HepG2 (cell line): Measurements from ENCODE around the gene KISS1R. TPM values are rescaled to one million over a fixed set of nuclear protein-coding genes. Genes with fewer than 3 reads are reported as not detected.

Source experiments
- EP300 ChIP-seq, 3 experiments: sonication (generic) in 1 of 3; formaldehyde crosslinking in 1 of 3; IDR thresholded peaks; 2 replicates each; pipeline versions ENCODE4 v1.5.1 to v1.6.1; 2011 to 2020; ENCODE audit warnings: low read depth in 2 of 3, low read length in 2 of 3, borderline replicate concordance in 1 of 3, improper control_type of control experiment in 1 of 3, mild to moderate bottlenecking in 1 of 3, missing genetic modification reagents in 1 of 3, moderate library complexity in 1 of 3
- ESRRA ChIP-seq: sonication (generic); formaldehyde crosslinking; IDR thresholded peaks from 2 replicates; pipeline ENCODE4 v1.5.1; 2020; ENCODE audit warnings: mild to moderate bottlenecking, low read depth, missing genetic modification reagents
- HCFC1 ChIP-seq: fragments of 150-350 bp; IDR thresholded peaks from 2 replicates; pipeline ENCODE4 v1.6.1; 2014; ENCODE audit warnings: low read depth, low read length
- HMG20A ChIP-seq: IDR thresholded peaks from 2 replicates; pipeline ENCODE4 v1.6.1; 2016; ENCODE audit warnings: borderline replicate concordance
- HNRNPK ChIP-seq: fragments of 200-400 bp; formaldehyde crosslinking; IDR thresholded peaks from 2 replicates; pipeline ENCODE4 v1.6.1; 2018; ENCODE audit warnings: low read length, low read depth, moderate library complexity, mild to moderate bottlenecking; ENCODE audit not compliant: poor library complexity, severe bottlenecking
- ISL2 ChIP-seq: sonication (generic); formaldehyde crosslinking; IDR thresholded peaks from 2 replicates; pipeline ENCODE4 v1.5.0; 2020; ENCODE audit warnings: missing genetic modification reagents
- PPARG ChIP-seq: conservative IDR thresholded peaks from 2 replicates; pipeline ENCODE4 v1.6.1; 2016; ENCODE audit warnings: missing biosample characterization, missing genetic modification reagents
- RARA ChIP-seq: IDR thresholded peaks from 2 replicates; pipeline ENCODE4 v1.6.1; 2016; ENCODE audit warnings: missing genetic modification reagents, missing compliant biosample characterization
- SRY ChIP-seq: sonication (generic); formaldehyde crosslinking; IDR thresholded peaks from 2 replicates; pipeline ENCODE4 v1.8.0; 2022; ENCODE audit warnings: mild to moderate bottlenecking, missing genetic modification reagents
- ZFAT ChIP-seq: sonication (generic); formaldehyde crosslinking; conservative IDR thresholded peaks from 2 replicates; pipeline ENCODE4 v1.8.1; 2023; ENCODE audit warnings: missing genetic modification reagents, inconsistent platforms
- ZNF10 ChIP-seq: sonication (generic); formaldehyde crosslinking; IDR thresholded peaks from 2 replicates; pipeline ENCODE4 v1.4.0; 2020; ENCODE audit warnings: mild to moderate bottlenecking, low read depth, missing genetic modification reagents, borderline replicate concordance
- ZNF232 ChIP-seq: sonication (generic); formaldehyde crosslinking; IDR thresholded peaks from 2 replicates; pipeline ENCODE4 v1.4.0; 2020; ENCODE audit warnings: missing genetic modification reagents, borderline replicate concordance
- ZNF33A ChIP-seq: sonication (generic); formaldehyde crosslinking; IDR thresholded peaks from 2 replicates; pipeline ENCODE4 v1.5.1; 2020; ENCODE audit warnings: missing genetic modification reagents, mild to moderate bottlenecking, moderate library complexity, borderline replicate concordance
- ZNF678 ChIP-seq: sonication (generic); formaldehyde crosslinking; IDR thresholded peaks from 2 replicates; pipeline ENCODE4 v1.4.0; 2020; ENCODE audit warnings: mild to moderate bottlenecking, missing genetic modification reagents
- ZNF841 ChIP-seq: sonication (generic); formaldehyde crosslinking; IDR thresholded peaks from 2 replicates; pipeline ENCODE4 v1.8.1; 2023; ENCODE audit warnings: missing genetic modification reagents, borderline replicate concordance
- ZZZ3 ChIP-seq: sonication (generic); formaldehyde crosslinking; IDR thresholded peaks from 2 replicates; pipeline ENCODE4 v1.4.0; 2020; ENCODE audit warnings: missing genetic modification reagents, mild to moderate bottlenecking, borderline replicate concordance
- polyA plus RNA-seq, 8 experiments: library from polyadenylated mRNA; depleted of rRNA in 3 of 8; stranded (reverse) in 7 of 8; unstranded in 1 of 8; fragments of >200 nt; fragmentation: Illumina TruSeq in 4 of 8; extraction: Trizol in 4 of 8; gene quantifications; 2 replicates each; pipeline versions ENCODE4 v1.2.1 to v1.2.3, GENCODE V29; 2011 to 2016; ENCODE audit warnings: low read depth in 4 of 8, missing spikeins in 1 of 8, mixed read lengths in 1 of 8; ENCODE audit not compliant: insufficient read depth in 1 of 8
- total RNA-seq, 5 experiments: library from RNA; depleted of rRNA; stranded (reverse); fragments of >200 nt; fragmentation: Illumina TruSeq; extraction: Trizol; gene quantifications; 2 replicates each; pipeline ENCODE4 v1.2.3, GENCODE V29; 2016; ENCODE audit warnings: low read depth in 1 of 5
- TF ChIP-seq, protein P1 (sequence below): sonication (generic); formaldehyde crosslinking; IDR thresholded peaks from 2 replicates; pipeline ENCODE4 v1.5.1; 2020; ENCODE audit warnings: missing genetic modification reagents, mild to moderate bottlenecking, borderline replicate concordance
- TF ChIP-seq, protein P2 (sequence below): IDR thresholded peaks from 2 replicates; pipeline ENCODE4 v1.6.1; 2016; ENCODE audit warnings: low read depth
- TF ChIP-seq, protein P3 (sequence below): sonication (generic); formaldehyde crosslinking; IDR thresholded peaks from 2 replicates; pipeline ENCODE4 v1.4.0; 2020; ENCODE audit warnings: missing genetic modification reagents
- TF ChIP-seq, protein P4 (sequence below): IDR thresholded peaks from 2 replicates; pipeline ENCODE4 v1.6.1; 2012; ENCODE audit warnings: inconsistent platforms

KISS1R gene
- total and polyA plus RNA-seq, 2 of the 13 experiments (the other 11 are each of a cell fraction or from before 2014, with no cell fraction given): 1.1 to 10.2 TPM

DNA sequence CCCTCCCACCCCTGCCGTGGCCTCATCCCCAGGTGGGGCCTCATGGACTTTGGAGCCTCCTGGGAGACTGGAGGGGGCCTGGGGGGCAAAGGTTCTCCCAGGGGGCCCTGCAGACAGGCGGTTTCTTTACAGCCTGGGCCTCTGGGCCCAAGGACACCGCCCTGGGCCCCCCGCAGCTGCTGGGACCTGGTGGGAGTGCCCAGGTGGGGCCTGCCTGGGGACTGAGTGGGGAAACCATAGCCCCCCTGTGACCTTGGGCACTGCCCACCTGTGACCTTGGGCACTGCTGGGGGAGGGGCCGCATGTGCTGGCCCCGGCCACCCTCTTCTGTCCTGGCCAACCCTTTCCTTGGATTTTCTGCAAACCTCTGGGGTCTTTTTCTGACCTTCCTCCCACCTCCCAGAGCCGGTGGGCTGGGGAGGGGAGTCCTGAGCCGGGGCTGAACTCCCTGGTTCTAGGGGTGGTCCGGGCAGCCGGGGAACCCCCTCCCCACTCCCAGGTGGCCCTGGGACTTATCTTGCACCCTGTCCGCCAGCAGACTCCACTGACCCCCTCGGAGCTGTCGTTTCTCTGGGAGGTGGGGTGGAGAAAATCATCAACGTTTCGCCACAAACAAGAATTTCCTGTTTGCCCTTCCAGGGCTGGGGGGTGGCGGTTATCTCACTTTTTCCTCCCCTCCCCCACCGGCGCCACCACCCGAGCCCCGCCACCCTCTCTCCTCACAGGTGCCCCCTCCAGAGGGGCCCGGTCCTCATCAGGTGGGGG, 35.7 kb downstream of the KISS1R start (continued):
- TF ChIP-seq, protein P1, sequence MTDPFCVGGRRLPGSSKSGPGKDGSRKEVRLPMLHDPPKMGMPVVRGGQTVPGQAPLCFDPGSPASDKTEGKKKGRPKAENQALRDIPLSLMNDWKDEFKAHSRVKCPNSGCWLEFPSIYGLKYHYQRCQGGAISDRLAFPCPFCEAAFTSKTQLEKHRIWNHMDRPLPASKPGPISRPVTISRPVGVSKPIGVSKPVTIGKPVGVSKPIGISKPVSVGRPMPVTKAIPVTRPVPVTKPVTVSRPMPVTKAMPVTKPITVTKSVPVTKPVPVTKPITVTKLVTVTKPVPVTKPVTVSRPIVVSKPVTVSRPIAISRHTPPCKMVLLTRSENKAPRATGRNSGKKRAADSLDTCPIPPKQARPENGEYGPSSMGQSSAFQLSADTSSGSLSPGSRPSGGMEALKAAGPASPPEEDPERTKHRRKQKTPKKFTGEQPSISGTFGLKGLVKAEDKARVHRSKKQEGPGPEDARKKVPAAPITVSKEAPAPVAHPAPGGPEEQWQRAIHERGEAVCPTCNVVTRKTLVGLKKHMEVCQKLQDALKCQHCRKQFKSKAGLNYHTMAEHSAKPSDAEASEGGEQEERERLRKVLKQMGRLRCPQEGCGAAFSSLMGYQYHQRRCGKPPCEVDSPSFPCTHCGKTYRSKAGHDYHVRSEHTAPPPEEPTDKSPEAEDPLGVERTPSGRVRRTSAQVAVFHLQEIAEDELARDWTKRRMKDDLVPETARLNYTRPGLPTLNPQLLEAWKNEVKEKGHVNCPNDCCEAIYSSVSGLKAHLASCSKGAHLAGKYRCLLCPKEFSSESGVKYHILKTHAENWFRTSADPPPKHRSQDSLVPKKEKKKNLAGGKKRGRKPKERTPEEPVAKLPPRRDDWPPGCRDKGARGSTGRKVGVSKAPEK (CRISPR knock-in tag): no peak
- TF ChIP-seq ZZZ3 (CRISPR knock-in tag) (0 out of 2 replicates have a peak, but pooled peaks have one; percentile 21), HCFC1 (no peak), ESRRA (peak; percentile 100), ZNF33A (CRISPR knock-in tag) (peak; percentile 89; the same call in 1 of the 2 replicates), HMG20A (CRISPR knock-in tag) (peak; percentile 85), EP300 (IDR thresholded peaks at IDR 0.05; ENCODE audit: low read depth in 2 of 2, low read length in 2 of 2) (peak; percentile 98 to 99), EP300 (CRISPR knock-in tag; IDR thresholded peaks at IDR 0.05; ENCODE audit: borderline replicate concordance) (peak; percentile 99), RARA (peak; percentile 93), ZFAT (CRISPR knock-in tag) (no peak), ZNF10 (CRISPR knock-in tag) (no peak), ZNF232 (CRISPR knock-in tag) (peak; percentile 81; the same call in 1 of the 2 replicates), ISL2 (CRISPR knock-in tag) (peak; percentile 87), HNRNPK (peak; percentile 60), ZNF678 (CRISPR knock-in tag) (no peak; the same call in 1 of the 2 replicates), ZNF841 (no peak), PPARG (CRISPR knock-in tag) (peak; percentile 75), SRY (CRISPR knock-in tag) (0 out of 2 replicates have a peak, but pooled peaks have one; percentile 22)
- TF ChIP-seq, protein P2, sequence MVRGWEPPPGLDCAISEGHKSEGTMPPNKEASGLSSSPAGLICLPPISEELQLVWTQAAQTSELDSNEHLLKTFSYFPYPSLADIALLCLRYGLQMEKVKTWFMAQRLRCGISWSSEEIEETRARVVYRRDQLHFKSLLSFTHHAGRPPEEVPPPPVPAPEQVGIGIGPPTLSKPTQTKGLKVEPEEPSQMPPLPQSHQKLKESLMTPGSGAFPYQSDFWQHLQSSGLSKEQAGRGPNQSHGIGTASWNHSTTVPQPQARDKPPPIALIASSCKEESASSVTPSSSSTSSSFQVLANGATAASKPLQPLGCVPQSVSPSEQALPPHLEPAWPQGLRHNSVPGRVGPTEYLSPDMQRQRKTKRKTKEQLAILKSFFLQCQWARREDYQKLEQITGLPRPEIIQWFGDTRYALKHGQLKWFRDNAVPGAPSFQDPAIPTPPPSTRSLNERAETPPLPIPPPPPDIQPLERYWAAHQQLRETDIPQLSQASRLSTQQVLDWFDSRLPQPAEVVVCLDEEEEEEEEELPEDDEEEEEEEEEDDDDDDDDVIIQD (CRISPR knock-in tag): no peak; the same call in 1 of the 2 replicates
- TF ChIP-seq, protein P3, sequence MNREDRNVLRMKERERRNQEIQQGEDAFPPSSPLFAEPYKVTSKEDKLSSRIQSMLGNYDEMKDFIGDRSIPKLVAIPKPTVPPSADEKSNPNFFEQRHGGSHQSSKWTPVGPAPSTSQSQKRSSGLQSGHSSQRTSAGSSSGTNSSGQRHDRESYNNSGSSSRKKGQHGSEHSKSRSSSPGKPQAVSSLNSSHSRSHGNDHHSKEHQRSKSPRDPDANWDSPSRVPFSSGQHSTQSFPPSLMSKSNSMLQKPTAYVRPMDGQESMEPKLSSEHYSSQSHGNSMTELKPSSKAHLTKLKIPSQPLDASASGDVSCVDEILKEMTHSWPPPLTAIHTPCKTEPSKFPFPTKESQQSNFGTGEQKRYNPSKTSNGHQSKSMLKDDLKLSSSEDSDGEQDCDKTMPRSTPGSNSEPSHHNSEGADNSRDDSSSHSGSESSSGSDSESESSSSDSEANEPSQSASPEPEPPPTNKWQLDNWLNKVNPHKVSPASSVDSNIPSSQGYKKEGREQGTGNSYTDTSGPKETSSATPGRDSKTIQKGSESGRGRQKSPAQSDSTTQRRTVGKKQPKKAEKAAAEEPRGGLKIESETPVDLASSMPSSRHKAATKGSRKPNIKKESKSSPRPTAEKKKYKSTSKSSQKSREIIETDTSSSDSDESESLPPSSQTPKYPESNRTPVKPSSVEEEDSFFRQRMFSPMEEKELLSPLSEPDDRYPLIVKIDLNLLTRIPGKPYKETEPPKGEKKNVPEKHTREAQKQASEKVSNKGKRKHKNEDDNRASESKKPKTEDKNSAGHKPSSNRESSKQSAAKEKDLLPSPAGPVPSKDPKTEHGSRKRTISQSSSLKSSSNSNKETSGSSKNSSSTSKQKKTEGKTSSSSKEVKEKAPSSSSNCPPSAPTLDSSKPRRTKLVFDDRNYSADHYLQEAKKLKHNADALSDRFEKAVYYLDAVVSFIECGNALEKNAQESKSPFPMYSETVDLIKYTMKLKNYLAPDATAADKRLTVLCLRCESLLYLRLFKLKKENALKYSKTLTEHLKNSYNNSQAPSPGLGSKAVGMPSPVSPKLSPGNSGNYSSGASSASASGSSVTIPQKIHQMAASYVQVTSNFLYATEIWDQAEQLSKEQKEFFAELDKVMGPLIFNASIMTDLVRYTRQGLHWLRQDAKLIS (CRISPR knock-in tag): peak; percentile 68; the same call in 1 of the 2 replicates
- TF ChIP-seq, protein P4, sequence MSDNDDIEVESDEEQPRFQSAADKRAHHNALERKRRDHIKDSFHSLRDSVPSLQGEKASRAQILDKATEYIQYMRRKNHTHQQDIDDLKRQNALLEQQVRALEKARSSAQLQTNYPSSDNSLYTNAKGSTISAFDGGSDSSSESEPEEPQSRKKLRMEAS: peak; percentile 79
